GM19372 (cell line): ENCODE measurements around the gene PLP1.
A peak's percentile ranks its signal among the peaks of the same experiment; 100 is the strongest.

ENCODE experiments used
- ATAC-seq: cut with Tn5 transposase; IDR thresholded peaks from one replicate; pipeline ENCODE4 v1.9.1; 2021; ENCODE audit warnings: mild to moderate bottlenecking, low read depth, moderate library complexity; ENCODE audit not compliant: unreplicated experiment

PLP1 gene

DNA sequence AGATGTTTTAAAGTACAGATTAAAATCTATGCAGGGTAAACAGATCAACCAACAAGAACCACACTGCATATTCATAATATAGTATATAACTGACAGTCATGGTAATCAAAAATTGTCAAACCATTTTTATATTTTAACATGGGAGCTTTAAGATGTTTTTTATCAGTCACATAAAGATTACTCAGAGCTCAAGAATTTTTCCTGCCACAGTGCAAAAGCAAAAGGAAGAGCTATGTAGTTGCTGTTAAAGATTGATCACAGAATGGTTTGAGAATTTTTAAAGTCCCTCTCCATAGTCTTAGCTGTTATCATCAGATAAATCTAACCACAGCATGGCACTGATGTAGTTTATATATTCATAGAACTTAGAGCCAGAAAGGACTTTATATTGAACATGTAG lies 47.0 kb downstream of the PLP1 start:
- no peak for ATAC-seq

DNA sequence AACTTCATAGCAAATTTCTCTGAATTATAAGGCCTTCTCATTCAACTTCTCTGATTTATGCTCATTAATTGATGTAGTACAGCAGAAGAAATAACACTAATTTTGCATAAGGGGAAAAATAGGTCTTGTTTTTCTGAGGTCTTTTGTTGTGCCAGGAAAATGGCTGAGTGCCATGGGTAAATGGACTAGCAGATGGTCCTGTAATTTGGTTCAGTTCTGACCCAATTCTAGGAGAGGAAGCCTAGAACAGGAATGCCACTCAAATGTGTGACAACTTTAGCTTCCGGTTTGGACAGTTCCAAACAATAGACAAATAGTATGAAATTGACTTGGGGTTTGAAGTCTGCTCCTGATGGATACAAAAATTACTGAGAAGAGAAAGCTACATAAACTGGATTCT lies 49.2 kb downstream of the PLP1 start:
- no peak for ATAC-seq

DNA sequence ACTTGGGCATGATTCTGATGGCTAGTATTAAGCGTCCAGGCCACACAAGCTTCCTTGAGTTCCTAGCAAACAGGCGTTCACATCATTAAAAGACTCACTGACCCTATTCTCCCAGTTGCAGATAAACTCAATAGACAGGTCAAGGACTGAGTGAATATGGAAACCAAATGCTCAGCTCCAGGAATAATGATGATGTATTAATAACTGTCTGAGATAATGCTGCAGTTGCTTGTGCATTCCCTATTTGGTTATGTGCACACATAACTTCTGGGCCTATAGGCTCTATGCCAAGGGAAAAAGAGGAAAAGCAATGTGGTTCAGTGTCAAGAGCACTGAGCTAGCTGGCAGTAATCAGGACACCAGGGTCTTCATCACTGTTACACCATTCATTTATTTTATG lies 51.9 kb downstream of the PLP1 start:
- ATAC-seq: no peak

DNA sequence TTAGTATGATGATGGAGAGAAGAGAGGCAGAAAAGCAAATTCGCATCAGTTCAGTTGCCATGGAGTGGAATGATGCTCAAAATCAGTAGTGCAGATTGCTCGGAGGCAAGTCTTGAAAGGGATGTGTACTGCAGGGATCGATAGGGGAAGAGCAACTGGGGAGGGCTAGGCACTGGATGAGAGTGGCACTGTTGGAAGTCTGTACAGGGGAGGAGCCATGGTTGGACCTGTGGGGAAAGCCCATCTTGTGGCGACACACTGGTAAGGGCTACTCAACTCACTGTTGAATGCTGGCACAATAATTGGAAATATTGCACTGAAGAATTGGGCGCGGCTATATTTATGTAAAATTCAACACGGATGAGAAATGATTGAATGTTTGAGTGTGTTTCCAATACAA lies 54.2 kb downstream of the PLP1 start:
- no peak for ATAC-seq

DNA sequence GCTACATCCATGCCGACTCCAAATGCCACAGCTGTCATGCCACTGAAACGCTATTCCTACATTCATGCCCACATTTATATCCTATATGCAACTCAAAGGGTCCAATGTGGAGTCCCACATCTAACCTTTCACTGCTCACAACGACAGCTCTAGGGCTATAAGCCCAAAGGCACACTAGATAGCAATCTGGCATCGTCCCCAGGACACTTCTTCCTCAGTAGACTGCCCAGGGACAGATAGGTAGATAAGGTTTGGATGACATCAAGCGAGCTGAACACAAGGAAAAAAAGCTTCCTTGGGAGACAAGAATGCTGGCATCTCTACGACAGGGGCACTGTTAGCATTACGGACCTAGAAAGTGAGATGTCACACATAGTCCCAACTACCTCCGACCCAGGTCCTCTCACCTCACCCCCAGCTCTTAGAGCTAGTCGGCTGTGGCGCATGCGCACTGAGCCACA lies 54.7 kb downstream of the PLP1 start:
- ATAC-seq: peak; percentile 78

DNA sequence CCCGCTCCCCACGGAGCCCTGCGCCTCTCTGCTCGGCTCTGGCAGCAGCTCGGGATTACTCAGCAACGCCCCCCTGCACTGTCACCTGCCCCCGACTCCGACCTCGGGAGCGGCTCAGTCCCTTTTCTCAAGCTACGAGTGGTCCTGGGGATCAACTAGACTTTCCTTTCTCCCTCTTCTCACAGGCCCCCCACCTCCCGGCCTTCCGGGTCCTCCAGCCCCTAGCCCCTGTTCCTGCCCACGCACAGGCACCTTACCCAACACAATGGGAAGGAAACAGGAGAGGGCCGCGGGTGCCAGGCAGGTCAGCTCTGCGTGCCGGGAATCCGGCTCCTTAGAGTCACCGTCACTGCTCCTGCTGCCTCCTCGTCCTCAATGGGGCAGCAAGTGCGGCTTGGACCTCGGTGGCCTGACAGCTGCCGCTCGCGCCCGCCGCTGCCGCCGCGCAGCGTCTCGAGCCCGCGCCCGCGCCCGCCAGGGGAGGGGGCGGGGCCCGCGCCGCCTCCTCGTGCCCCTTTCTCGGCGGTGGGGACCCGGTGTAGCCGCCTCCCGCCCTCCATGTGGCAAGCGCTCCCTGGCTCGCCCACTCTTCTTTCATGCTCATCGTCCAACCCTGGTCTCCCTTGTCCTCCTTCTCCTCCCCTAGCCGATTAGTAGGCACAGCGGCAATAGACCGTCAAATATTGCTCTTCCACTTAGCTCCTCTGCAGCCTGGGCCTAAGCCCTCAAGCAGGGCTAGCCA lies 55.3 kb downstream of the PLP1 start, which contains the start of gene RAB9B:
Gene RAB9B, minus strand, starts transcription at position 455 of the 742 bp plus-strand sequence. CDS start 6,473 bp downstream, outside the sequence.
- ATAC-seq: peak; percentile 64

DNA sequence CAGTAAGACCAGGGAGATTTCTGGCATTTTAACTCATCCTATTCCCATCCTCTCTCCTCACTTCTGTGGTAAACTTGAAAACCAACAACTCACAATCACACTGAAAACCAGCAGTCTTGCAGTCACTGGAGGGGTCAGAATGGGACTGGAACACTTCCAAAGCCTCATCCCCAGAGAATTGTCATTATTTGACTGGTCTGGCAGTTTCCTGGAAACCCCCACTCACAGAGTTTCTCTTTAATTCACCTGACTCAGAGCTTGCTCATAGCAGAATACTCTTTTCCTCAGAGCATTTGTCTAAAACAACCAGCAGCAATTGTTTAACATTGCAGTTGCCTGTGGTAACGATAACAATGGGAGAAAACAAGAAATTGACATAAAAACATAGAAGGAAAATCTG lies 62.8 kb downstream of the PLP1 start:
- no peak for ATAC-seq
